GM12891 (cell line): ENCODE data around the gene PDCL2.

Experiments
- DNase-seq: peaks from one replicate; pipeline ENCODE4 v3.0.0; 2011; ENCODE audit warnings: low spot score; ENCODE audit not compliant: insufficient read length
- FAIRE-seq: peaks from 2 replicates; lab custom pipeline; 2011; peaks lifted over from hg19 to GRCh38; lab: Jason Lieb, UNC
- PAX5 ChIP-seq: IDR thresholded peaks from 2 replicates; pipeline ENCODE4 v1.6.1; 2011; ENCODE audit warnings: low read length, moderate library complexity, mild to moderate bottlenecking; ENCODE audit not compliant: insufficient read depth, severe bottlenecking
- POLR2A ChIP-seq: IDR thresholded peaks from 2 replicates; pipeline ENCODE4 v1.6.1; 2011; ENCODE audit warnings: low read depth, low read length, control low read depth
- POLR2AphosphoS5 ChIP-seq: IDR thresholded peaks from 2 replicates; pipeline ENCODE4 v1.6.1; 2011; ENCODE audit warnings: low read depth, low read length, control low read depth
- POU2F2 ChIP-seq: IDR thresholded peaks from 2 replicates; pipeline ENCODE4 v1.6.1; 2011; ENCODE audit warnings: low read depth, mild to moderate bottlenecking, control low read depth, low read length, moderate library complexity
- SPI1 ChIP-seq: IDR thresholded peaks from 2 replicates; pipeline ENCODE4 v1.6.1; 2011; ENCODE audit warnings: low read depth, low read length, control low read depth
- TAF1 ChIP-seq: IDR thresholded peaks from 2 replicates; pipeline ENCODE4 v1.6.1; 2011; ENCODE audit warnings: low read depth, low read length, control low read depth

Gene PDCL2

DNA sequence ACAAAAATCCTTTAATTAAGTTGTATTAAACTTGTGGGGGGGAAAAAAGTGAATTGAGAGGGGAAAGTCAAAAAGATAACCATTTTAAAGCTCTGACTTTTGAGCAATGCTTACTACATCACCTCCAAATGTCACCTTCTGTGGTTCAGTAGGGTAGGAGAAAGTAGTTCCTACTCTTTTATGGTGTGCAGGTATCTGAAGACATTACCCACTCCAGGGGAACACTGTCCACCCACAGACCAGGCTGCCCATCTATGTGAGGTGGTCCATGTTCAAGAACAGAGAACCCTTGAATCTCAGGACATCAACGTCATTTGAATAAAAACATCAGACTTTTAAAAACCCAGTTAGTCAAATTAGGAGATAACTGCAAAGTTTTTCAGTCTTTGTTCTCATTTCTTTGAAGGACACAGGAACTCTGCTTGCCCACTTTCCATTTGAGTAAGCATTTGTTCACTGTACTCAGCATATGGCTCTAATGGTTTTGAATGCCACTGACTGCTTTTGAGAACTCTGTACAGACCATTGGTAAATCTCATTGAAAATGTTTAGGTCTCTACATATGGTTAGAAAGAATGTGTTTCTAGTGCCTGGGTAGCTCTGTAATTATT is 25.6 kb upstream of the PDCL2 start:
- DNase-seq, result peak; percentile 39
- no peak for FAIRE-seq
- TF ChIP-seq SPI1 (0 out of 2 replicates have a peak, but pooled peaks have one; percentile 11), TAF1 (no peak)

GRCh38 chr4:55615008-55615407 is 23.0 kb upstream of the PDCL2 start:
- TF ChIP-seq POLR2A, result no peak
- no peak for TF ChIP-seq SPI1
- no peak for TF ChIP-seq POU2F2
- TF ChIP-seq PAX5, result no peak
- no peak for TF ChIP-seq TAF1
- no peak for TF ChIP-seq POLR2AphosphoS5
- FAIRE-seq, result no peak
- DNase-seq, result no peak

DNA sequence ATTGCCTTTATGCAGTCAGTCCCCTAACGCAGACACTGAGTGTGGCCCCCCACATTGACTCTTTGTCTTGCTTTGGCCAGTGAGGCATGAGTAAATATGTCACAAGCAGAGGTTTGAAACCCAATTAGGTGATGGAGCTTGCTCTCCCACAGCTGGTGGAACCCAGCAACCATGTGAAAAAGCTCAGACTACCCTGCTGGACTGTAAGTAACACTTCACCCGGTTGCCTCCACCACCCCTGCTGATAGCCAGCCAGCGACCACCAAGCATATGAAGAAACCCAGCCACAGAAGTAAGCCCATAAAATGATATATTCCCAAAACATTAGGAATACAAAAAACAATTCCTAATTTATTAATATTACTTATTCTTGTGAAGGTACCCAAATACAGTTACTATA is 21.6 kb upstream of the PDCL2 start:
- no peak for FAIRE-seq
- no peak for DNase-seq
- no peak for TF ChIP-seq PAX5
- no peak for TF ChIP-seq SPI1
- no peak for TF ChIP-seq TAF1
- no peak for TF ChIP-seq POLR2A
- TF ChIP-seq POLR2AphosphoS5, result no peak
- no peak for TF ChIP-seq POU2F2

GRCh38 chr4:55612341-55612740 is 20.3 kb upstream of the PDCL2 start:
- DNase-seq, result no peak

GRCh38 chr4:55611358-55612059 is 19.5 kb upstream of the PDCL2 start:
- DNase-seq (no peak), FAIRE-seq (peak; percentile 35)
- TF ChIP-seq TAF1 (no peak), SPI1 (no peak), PAX5 (no peak), POLR2AphosphoS5 (no peak), POU2F2 (no peak), POLR2A (no peak)

More at GRCh38 chr4:55612341-55612740, 20.3 kb upstream of the PDCL2 start:
- no peak for FAIRE-seq
- TF ChIP-seq POU2F2, result no peak
- TF ChIP-seq TAF1, result no peak
- no peak for TF ChIP-seq SPI1
- TF ChIP-seq PAX5, result no peak
- TF ChIP-seq POLR2AphosphoS5, result no peak
- no peak for TF ChIP-seq POLR2A

- FAIRE-seq (no peak), DNase-seq (no peak)
- TF ChIP-seq SPI1 (no peak), PAX5 (no peak), POU2F2 (no peak), TAF1 (no peak), POLR2A (no peak), POLR2AphosphoS5 (no peak)
These were observed 18.3 kb upstream of the PDCL2 start for GRCh38 chr4:55610381-55610780.

GRCh38 chr4:55609393-55609866 is 17.4 kb upstream of the PDCL2 start:
- no peak for TF ChIP-seq PAX5
- TF ChIP-seq SPI1, result no peak
- TF ChIP-seq POLR2AphosphoS5, result no peak
- no peak for TF ChIP-seq TAF1
- no peak for TF ChIP-seq POLR2A
- no peak for TF ChIP-seq POU2F2
- DNase-seq (no peak), FAIRE-seq (no peak)

GRCh38 chr4:55608591-55608990 is 16.5 kb upstream of the PDCL2 start:
- no peak for TF ChIP-seq TAF1
- TF ChIP-seq POLR2A, result no peak
- TF ChIP-seq POU2F2, result no peak
- TF ChIP-seq PAX5, result no peak
- no peak for TF ChIP-seq POLR2AphosphoS5
- no peak for TF ChIP-seq SPI1
- FAIRE-seq (no peak), DNase-seq (no peak)

GRCh38 chr4:55604996-55605395 is 13.0 kb upstream of the PDCL2 start:
- TF ChIP-seq SPI1, result no peak
- TF ChIP-seq POLR2A, result no peak
- TF ChIP-seq TAF1, result no peak
- TF ChIP-seq POU2F2, result no peak
- TF ChIP-seq POLR2AphosphoS5, result no peak
- TF ChIP-seq PAX5, result no peak
- no peak for FAIRE-seq
- no peak for DNase-seq

DNA sequence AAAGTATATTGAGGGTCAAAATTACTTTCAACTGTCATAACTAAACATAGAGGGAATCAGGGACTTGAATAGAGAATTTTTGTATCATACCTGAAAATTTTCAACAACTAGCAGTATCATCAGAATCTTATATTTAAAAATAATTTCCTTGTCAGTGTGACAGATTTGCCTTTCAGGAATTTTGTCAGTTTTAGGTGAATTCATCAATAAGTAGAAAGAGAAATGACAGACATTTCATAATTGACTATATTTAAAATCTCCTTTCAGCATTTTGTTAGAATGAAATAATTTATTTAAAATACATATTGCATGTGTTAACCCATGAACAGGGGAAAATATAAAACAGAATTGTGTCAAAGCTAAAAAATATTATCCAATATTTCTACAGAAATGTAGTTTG is 8.6 kb upstream of the PDCL2 start:
- DNase-seq (no peak), FAIRE-seq (no peak)
- TF ChIP-seq SPI1, result no peak
- no peak for TF ChIP-seq TAF1
- TF ChIP-seq POLR2AphosphoS5, result no peak

GRCh38 chr4:55598641-55599040 is 6.6 kb upstream of the PDCL2 start:
- no peak for FAIRE-seq
- no peak for TF ChIP-seq SPI1
- no peak for TF ChIP-seq TAF1
- TF ChIP-seq POU2F2, result no peak
- no peak for TF ChIP-seq POLR2A
- no peak for TF ChIP-seq PAX5
- no peak for TF ChIP-seq POLR2AphosphoS5

More at GRCh38 chr4:55598641-55599040, 6.6 kb upstream of the PDCL2 start:
- DNase-seq, result no peak
